SK-N-SH (cell line): ENCODE results near the gene PNMA6E.

Source experiments
- NFIC ChIP-seq: IDR thresholded peaks from 2 replicates; pipeline ENCODE4 v1.4.0; 2012; ENCODE audit warnings: borderline replicate concordance
- POLR2AphosphoS5 ChIP-seq: IDR thresholded peaks from 2 replicates; pipeline ENCODE4 v1.6.1; 2012; ENCODE audit warnings: low read depth, low read length
- TAF1 ChIP-seq: IDR thresholded peaks from 2 replicates; pipeline ENCODE4 v1.6.1; 2012; ENCODE audit warnings: low read depth, mild to moderate bottlenecking, low read length, moderate library complexity, borderline replicate concordance
- TF ChIP-seq, protein P1 (sequence below): fragments of 200-600 bp; sonication (generic); IDR thresholded peaks from 2 replicates; pipeline ENCODE4 v1.6.1; 2017; ENCODE audit warnings: antibody characterized with exemption, mild to moderate bottlenecking, moderate library complexity
- TF ChIP-seq, protein P2 (sequence below): fragments of 150-350 bp; IDR thresholded peaks from 2 replicates; pipeline ENCODE4 v1.6.1; 2017; ENCODE audit warnings: antibody characterized with exemption, low read length, low read depth, borderline replicate concordance

GRCh38 chrX:153423652-153424051 is 22.5 kb upstream of the PNMA6E start:
- TF ChIP-seq, protein P1, sequence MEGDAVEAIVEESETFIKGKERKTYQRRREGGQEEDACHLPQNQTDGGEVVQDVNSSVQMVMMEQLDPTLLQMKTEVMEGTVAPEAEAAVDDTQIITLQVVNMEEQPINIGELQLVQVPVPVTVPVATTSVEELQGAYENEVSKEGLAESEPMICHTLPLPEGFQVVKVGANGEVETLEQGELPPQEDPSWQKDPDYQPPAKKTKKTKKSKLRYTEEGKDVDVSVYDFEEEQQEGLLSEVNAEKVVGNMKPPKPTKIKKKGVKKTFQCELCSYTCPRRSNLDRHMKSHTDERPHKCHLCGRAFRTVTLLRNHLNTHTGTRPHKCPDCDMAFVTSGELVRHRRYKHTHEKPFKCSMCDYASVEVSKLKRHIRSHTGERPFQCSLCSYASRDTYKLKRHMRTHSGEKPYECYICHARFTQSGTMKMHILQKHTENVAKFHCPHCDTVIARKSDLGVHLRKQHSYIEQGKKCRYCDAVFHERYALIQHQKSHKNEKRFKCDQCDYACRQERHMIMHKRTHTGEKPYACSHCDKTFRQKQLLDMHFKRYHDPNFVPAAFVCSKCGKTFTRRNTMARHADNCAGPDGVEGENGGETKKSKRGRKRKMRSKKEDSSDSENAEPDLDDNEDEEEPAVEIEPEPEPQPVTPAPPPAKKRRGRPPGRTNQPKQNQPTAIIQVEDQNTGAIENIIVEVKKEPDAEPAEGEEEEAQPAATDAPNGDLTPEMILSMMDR: no peak
- TF ChIP-seq TAF1 (no peak), NFIC (no peak), POLR2AphosphoS5 (no peak)
- TF ChIP-seq, protein P2, sequence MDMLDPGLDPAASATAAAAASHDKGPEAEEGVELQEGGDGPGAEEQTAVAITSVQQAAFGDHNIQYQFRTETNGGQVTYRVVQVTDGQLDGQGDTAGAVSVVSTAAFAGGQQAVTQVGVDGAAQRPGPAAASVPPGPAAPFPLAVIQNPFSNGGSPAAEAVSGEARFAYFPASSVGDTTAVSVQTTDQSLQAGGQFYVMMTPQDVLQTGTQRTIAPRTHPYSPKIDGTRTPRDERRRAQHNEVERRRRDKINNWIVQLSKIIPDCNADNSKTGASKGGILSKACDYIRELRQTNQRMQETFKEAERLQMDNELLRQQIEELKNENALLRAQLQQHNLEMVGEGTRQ: no peak
